NCI-H2107 treated with DMSO at 0.1 percent for 48 hours (cell line): ENCODE measurements around the gene NFE2L3.
"Not testable (repeated sequence)": the region's sequence is repeated elsewhere in the genome, so short reads cannot be mapped to it uniquely, and the experiment has no call there.

Experiments
- DNase-seq: peaks from one replicate; lab custom pipeline; 2025; ENCODE audit not compliant: unreplicated experiment; lab: John Stamatoyannopoulos, UW

NFE2L3 gene

GRCh38 chr7:26185844-26186180, 33.8 kb downstream of the NFE2L3 start:
- no peak for DNase-seq

GRCh38 chr7:26186364-26187311, 34.6 kb downstream of the NFE2L3 start:
- no peak for DNase-seq

- DNase-seq, result no peak
Observed at GRCh38 chr7:26187380-26188205, 35.6 kb downstream of the NFE2L3 start.

GRCh38 chr7:26188206-26188956, 36.4 kb downstream of the NFE2L3 start:
- no peak for DNase-seq

- DNase-seq, result no peak
Observed at GRCh38 chr7:26188957-26189541, 37.1 kb downstream of the NFE2L3 start.

GRCh38 chr7:26189697-26190096, 37.7 kb downstream of the NFE2L3 start:
- no peak for DNase-seq

GRCh38 chr7:26190417-26190869, 38.4 kb downstream of the NFE2L3 start:
- no peak for DNase-seq

- no peak for DNase-seq
Observed at GRCh38 chr7:26191233-26191973, 39.4 kb downstream of the NFE2L3 start.

GRCh38 chr7:26191974-26192479, 40.0 kb downstream of the NFE2L3 start:
- no peak for DNase-seq

GRCh38 chr7:26192485-26193087, 40.6 kb downstream of the NFE2L3 start:
- DNase-seq, result no peak

- DNase-seq, result no peak
Observed at GRCh38 chr7:26193432-26194207, 41.6 kb downstream of the NFE2L3 start.

- DNase-seq, result not testable (repeated sequence)
Observed at GRCh38 chr7:26194764-26195163, 42.8 kb downstream of the NFE2L3 start.

GRCh38 chr7:26195182-26195581, 43.2 kb downstream of the NFE2L3 start:
- no peak for DNase-seq

- DNase-seq, result no peak
Observed at GRCh38 chr7:26195867-26196657, 44.1 kb downstream of the NFE2L3 start.

GRCh38 chr7:26197153-26198115, 45.4 kb downstream of the NFE2L3 start:
- DNase-seq, result no peak

GRCh38 chr7:26198133-26198780, 46.3 kb downstream of the NFE2L3 start:
- peak; percentile 31 for DNase-seq
